Testis (tissue), 3 donors: ENCODE results near the gene ARL5A. TPM values are rescaled to one million over a fixed set of nuclear protein-coding genes. Genes with fewer than 3 reads are reported as not detected.

Source experiments
- DNase-seq: peaks from one replicate; pipeline ENCODE4 v3.0.0-alpha.2; 2019
- H3K27ac ChIP-seq, 2 donors: fragments of 200-600 bp; sonication (generic); one replicate each; pipeline ENCODE4 v1.5.1; 2019
- H3K27me3 ChIP-seq: fragments of 200-600 bp; sonication (generic); one replicate; pipeline ENCODE4 v1.5.1; 2019
- H3K36me3 ChIP-seq: fragments of 200-600 bp; sonication (generic); one replicate; pipeline ENCODE4 v1.5.1; 2017; ENCODE audit warnings: low read depth; ENCODE audit errors: missing control alignments
- H3K4me1 ChIP-seq: fragments of 200-600 bp; sonication (generic); one replicate; pipeline ENCODE4 v1.5.1; 2019
- H3K4me3 ChIP-seq, 2 donors: fragments of 200-600 bp; sonication (generic); one replicate each; pipeline ENCODE4 v1.5.1; 2017 to 2019
- H3K9me3 ChIP-seq: fragments of 200-600 bp; sonication (generic); one replicate; pipeline ENCODE4 v1.5.1; 2017
- CTCF ChIP-seq, 3 experiments: fragments of 450-650 bp in 2 of 3; fragments of 200-600 bp in 1 of 3; sonication (generic) in 1 of 3; IDR thresholded peaks; one replicate each; pipeline ENCODE4 v1.5.1; 2016 to 2019; ENCODE audit warnings: antibody characterized with exemption in 3 of 3, mild to moderate bottlenecking in 2 of 3, moderate library complexity in 1 of 3
- POLR2A ChIP-seq: fragments of 450-650 bp; IDR thresholded peaks from one replicate; pipeline ENCODE4 v1.6.1; 2017; ENCODE audit warnings: antibody characterized with exemption, mild to moderate bottlenecking, moderate library complexity
- WGBS, 2 donors: methylation state at CpG; one replicate each; pipeline ENCODE4 v1.1.5; 2018; 5-methylcytosine and 5-hydroxymethylcytosine counted together
- intact Hi-C: fragments of 100-400 bp; cut with DNase I; formaldehyde crosslinking; loops from one replicate; pipeline ENCODE4 v1.15.1; 2023; ENCODE audit warnings: low total_unique reads
- polyA plus RNA-seq: library from polyadenylated mRNA; stranded (reverse); fragments of 350-450 nt; fragmentation: Illumina TruSeq; extraction: RNeasy Lipid Tissue Mini Kit (QIAGEN cat#74804); gene quantifications from one replicate; pipeline ENCODE4 v1.2.3, GENCODE V29; 2014; ENCODE audit warnings: low read depth, low replicate concordance; ENCODE audit not compliant: insufficient read depth
- total RNA-seq, 2 donors: library from RNA; depleted of rRNA; stranded (reverse); fragments of >200 nt; gene quantifications; one replicate each; pipeline ENCODE4 v1.2.3, GENCODE V29; 2016

The ARL5A gene
- total and polyA plus RNA-seq, 3 donors from 2014 or later: 19.1 to 34.0 (median 27.5) TPM

GRCh38 chr2:151782378-151783132, 45.7 kb downstream of the ARL5A start:
- 92 to 94% methylated on average over 6 of the region's 6 CpGs for WGBS, 2 donors
- Histone ChIP-seq H3K36me3 (no peaks in the 10 kb centered on the region), H3K9me3 (no peaks in the 10 kb centered on the region), H3K27me3 (no peaks in the 10 kb centered on the region), H3K27ac (no peak overlapping the region), H3K4me3 (no peak overlapping the region), H3K4me1 (no peaks in the 10 kb centered on the region)
- no peak for DNase-seq
- intact Hi-C loops: no loop called here
- TF ChIP-seq POLR2A (no peak), CTCF (IDR thresholded peaks at IDR 0.05) (no peak)

DNA sequence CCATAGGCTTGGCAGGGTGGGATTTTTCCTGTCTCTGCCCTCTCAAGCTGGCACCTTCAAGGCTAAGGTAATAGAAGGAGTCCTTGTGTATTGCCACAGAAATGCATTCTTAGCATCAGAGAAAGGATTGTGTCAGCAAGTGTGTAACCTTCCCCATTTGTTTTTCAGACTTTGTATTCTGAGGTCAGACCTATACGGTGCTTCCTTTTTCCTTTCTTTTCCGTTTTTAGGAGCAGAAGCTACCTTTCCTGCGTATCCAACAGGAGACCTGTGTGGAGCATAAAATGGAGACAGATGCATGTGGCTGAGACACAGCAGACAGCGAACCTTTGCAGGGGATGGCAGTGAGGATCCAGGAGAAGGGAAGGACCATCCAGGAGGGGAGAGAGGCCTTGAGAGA, 46.6 kb downstream of the ARL5A start:
- Histone ChIP-seq H3K36me3 (no peaks in the 10 kb centered on the region), H3K4me3 (no peak overlapping the region), H3K27ac (no peak overlapping the region), H3K4me1 (no peaks in the 10 kb centered on the region), H3K27me3 (no peaks in the 10 kb centered on the region), H3K9me3 (no peaks in the 10 kb centered on the region)
- DNase-seq: no peak
- WGBS, 2 donors: 83 to 93% methylated on average over 4 of the region's 4 CpGs
- TF ChIP-seq CTCF (IDR thresholded peaks at IDR 0.05) (no peak), POLR2A (no peak)
- intact Hi-C loops: no loop called here

- TF ChIP-seq POLR2A: no peak
- TF ChIP-seq CTCF (IDR thresholded peaks at IDR 0.05): no peak
- H3K36me3 ChIP-seq: no peaks in the 10 kb centered on the region
- H3K27ac ChIP-seq: no peak overlapping the region
- no peaks in the 10 kb centered on the region for H3K27me3 ChIP-seq
- H3K4me1 ChIP-seq: no peaks in the 10 kb centered on the region
- intact Hi-C loops: no loop called here
- no peak overlapping the region for H3K4me3 ChIP-seq
- no peaks in the 10 kb centered on the region for H3K9me3 ChIP-seq
- no peak for DNase-seq
These were observed 47.3 kb downstream of the ARL5A start for GRCh38 chr2:151780938-151781337.

GRCh38 chr2:151777935-151778334, 50.3 kb downstream of the ARL5A start:
- intact Hi-C loops: no loop called here
- Histone ChIP-seq H3K27ac (no peak overlapping the region), H3K4me3 (no peak overlapping the region), H3K36me3 (no peaks in the 10 kb centered on the region), H3K27me3 (no peaks in the 10 kb centered on the region), H3K4me1 (peaks cover 5% of the 10 kb centered on the region), H3K9me3 (no peaks in the 10 kb centered on the region)
- no peak for DNase-seq
- WGBS, 2 donors: 83 to 85% methylated on average over 2 of the region's 2 CpGs
- TF ChIP-seq POLR2A: no peak
- TF ChIP-seq CTCF (IDR thresholded peaks at IDR 0.05): no peak

DNA sequence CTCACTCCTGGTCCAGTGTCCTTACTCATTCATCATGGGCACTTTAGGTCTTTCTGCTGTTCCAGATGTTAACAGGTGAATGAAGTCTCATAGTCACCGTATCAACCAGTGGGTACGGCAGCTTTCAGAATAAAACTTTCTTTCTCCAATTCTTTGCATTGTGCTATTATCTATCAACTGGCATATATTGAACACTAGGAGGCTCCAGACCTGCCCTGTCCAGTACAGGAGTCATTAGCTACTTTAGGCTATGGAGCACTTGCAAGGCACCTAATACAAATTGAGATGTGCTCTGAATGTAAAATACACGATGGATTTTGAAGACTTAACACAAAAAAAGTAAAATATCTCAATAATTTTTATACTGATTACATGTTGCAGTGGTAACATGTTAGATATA, 50.7 kb downstream of the ARL5A start:
- no peak overlapping the region for H3K27ac ChIP-seq
- H3K27me3 ChIP-seq: no peaks in the 10 kb centered on the region
- no peak overlapping the region for H3K4me3 ChIP-seq
- peaks cover 5% of the 10 kb centered on the region for H3K4me1 ChIP-seq
- 86 to 95% methylated on average over 3 of the region's 3 CpGs for WGBS, 2 donors
- H3K36me3 ChIP-seq: no peaks in the 10 kb centered on the region
- H3K9me3 ChIP-seq: no peaks in the 10 kb centered on the region
- intact Hi-C loops: no loop called here
- no peak for TF ChIP-seq CTCF (IDR thresholded peaks at IDR 0.05)
- DNase-seq: no peak
